ENCODE data around the gene ZNF621.
"Not testable (repeated sequence)": the region's sequence is repeated elsewhere in the genome, so short reads cannot be mapped to it uniquely, and the experiment has no call there.

Gene ZNF621

GRCh38 chr3:40546816-40547215, 22.1 kb downstream of the ZNF621 start:
- peak; percentile 63 for DNase-seq

DNA sequence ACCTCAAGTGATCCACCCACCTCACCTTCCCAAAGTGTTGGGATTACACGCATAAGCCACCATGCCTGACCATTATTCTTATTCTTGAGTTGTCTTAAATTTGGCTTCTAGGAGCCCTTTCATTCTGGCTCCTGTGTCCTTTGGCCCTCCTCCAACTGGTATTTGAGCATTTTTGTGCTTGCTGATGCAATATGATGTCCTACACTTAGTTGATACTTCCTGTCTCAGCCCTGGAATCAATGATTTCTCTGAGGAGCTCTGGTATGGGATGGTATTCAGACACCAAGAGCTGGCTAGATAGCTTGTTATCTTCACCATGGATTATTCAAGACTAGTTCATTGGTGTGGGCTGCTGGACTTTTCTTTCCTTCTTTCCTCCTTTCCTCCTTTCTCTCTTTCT, 25.4 kb downstream of the ZNF621 start:
- DNase-seq, result peak; percentile 29

DNA sequence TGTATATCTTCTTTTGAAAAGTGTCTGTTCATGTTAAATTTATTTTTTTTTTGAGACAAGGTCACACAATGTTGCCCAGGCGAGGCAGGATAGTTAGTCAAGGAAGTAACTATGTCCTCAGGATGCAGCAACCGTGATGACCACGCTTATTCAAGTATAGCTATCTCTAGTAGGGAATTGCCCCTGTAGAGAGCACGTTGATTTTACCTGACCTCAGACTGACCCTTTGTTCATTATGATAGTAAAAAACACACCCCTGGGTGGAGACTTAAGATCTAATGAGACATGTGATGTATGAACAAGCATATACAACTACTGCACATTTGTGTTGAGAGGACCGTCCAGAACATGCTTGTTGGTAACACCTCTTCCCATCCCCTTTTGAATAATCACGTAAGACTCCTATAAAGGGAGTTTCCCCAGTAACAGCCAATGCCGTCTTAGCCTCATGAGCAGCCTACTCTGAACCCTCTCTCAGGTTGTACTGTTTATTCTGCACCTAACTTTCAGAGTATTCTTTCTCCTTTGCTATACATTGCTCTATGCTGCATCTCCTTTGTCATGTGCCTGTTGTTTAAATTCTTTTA, 32.9 kb downstream of the ZNF621 start:
- DNase-seq, result no peak

- not testable (repeated sequence) for DNase-seq
Measured at GRCh38 chr3:40562482-40562881, 37.7 kb downstream of the ZNF621 start.

DNA sequence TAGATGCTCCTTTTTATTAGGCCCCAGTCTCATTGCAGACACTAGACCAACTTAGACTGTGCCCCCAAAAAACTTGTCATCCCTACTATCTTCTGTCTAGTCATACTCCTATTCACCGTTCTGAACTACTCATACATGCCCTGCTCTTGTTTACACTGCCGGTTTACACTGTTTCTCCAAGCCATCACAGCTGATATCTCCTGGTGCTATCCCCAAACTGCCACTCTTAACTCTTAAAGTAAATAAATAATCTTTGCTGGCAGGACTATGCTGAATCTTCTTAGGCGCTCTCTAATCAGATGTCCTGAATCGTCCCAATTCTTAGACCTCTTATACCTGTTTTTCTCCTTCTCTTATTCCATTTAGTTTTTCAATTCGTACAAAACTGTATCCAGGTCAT, 40.9 kb downstream of the ZNF621 start:
- DNase-seq, result not testable (repeated sequence)

DNA sequence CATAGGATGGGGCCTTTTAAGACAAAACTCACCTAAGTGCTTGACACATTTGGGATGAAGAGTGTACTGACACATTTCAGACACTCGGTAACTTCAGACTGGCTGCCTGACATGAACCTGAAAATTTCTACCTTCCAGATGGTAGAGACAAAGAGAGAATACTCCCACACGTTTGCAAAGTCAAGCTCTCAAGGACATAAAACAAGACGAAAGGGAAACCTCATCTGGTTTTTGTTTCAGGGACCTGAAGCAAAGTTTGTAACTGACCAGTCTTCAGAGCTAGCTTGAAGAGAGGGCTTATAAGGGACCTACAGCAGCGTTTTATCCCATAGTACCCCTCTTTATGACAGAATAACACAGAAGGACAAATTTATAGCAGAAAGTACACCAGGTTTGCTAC, 41.9 kb downstream of the ZNF621 start:
- no peak for DNase-seq

DNA sequence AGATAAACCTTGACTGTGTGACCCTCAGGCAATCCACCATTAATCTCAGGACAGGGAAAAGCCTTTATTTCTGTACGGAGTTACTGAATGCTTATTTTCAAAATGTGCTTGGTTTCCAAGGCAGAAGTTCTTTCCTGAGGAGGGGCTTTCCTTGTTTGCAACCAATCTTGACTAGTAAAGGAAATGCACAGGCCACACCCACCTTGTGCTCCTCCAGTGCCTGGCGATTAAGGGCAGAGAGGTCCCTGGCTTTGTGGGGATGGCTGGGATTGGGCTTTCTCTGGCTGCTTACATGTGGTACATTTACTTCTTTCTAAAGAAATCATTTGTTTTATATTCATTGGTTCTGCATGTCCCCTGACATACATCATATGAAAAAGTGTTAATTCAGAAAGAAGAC, 47.8 kb downstream of the ZNF621 start:
- no peak for DNase-seq

DNA sequence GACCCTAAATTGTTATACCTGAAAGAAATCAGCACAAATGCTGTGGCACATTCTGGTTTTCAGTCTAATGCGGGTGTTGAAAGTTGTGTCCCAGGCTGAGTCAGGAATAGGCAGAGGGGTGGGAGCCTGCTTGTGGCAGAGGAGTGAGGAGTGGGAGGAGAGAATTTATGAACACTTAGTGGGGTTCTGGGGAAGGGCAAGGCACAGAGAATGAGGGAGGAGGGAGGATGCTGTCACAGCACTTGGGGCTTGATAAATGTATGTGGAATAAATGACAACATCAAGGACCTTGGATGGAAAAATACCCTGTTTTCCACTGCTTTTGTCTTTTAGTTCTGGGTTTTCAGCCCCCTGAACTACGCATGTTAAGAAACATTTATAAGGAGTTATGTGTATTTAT, 49.3 kb downstream of the ZNF621 start:
- no peak for DNase-seq

- peak; percentile 70 for DNase-seq
Measured at GRCh38 chr3:40574661-40575060, 49.9 kb downstream of the ZNF621 start.

GRCh38 chr3:40576396-40576795, 51.6 kb downstream of the ZNF621 start:
- no peak for DNase-seq

DNA sequence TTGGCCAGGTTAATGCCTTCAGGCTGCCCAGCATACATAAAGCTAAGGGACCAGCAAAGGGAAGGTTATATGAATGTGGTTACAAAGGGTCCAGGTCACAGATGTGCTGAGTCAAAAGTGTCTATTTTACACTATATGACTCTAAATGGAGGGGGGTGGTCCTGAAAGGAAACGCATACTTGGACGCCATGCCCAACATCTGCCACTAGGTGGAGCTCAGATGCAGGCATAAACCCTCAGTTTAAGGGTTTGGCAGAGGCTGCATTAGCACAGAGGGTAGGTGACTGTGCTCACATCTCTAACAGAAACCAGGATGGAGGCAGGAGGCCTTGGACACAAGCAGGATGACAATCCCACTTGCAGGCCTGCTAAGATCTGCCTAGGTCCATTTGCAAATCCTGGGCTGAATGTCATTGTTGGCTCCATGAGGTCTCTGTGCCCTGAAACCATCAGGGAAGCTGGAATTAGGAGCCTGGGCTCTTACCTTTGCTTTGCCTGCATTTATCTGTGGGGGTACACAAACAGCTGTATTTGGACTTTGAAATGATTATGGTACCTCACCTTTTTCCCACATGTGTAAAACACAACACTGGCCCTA, 55.8 kb downstream of the ZNF621 start:
- peak; percentile 78 for DNase-seq

DNA sequence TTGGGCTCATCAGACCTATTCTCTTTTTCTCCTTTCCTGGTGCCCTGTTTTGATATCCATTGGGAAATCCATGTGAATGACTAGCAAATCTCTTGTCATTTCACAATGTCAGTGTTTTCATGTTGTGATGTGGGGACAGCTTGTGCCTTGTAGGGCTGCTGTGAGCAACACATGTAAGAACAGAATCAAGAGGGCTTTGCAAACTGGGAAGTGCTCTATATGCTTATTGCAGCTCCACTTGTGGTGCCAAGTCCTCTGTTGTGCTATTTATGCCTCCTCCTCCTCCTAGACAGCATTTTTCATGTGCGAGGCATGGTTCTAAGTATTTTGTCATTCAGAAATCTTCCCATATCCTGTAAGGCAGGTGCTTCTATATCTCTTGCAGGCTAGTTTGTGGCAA, 56.4 kb downstream of the ZNF621 start:
- no peak for DNase-seq

GRCh38 chr3:40582401-40583027, 57.8 kb downstream of the ZNF621 start:
- no peak for DNase-seq

GRCh38 chr3:40583691-40584090, 58.9 kb downstream of the ZNF621 start:
- no peak for DNase-seq

GRCh38 chr3:40584625-40585189, 59.9 kb downstream of the ZNF621 start:
- DNase-seq, result peak; percentile 83

GRCh38 chr3:40585381-40586016, 60.7 kb downstream of the ZNF621 start:
- DNase-seq, result no peak

- DNase-seq, result no peak
Measured at GRCh38 chr3:40586901-40587300, 62.1 kb downstream of the ZNF621 start.

DNA sequence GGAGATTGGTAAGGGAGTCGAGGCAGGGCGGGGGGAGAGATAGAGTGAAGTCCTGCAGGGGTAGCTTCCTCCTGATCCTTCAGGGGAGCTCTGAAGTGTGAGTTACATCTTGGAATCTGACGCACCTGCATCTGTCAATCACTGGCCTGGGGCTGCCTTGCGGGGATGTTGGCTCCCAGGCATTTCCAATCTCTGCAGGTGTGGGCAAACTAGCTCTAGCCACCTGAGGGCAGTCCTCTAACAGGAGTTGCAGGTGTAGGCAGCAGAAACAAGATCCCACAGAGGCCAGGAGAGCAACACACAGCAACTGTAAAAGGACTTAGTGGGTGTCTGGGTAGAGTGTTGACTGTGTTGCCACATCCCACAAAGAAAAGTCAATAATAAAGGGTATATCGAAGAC, 63.6 kb downstream of the ZNF621 start:
- no peak for DNase-seq
